ENCODE measurements around the gene DDX51. TPM values are rescaled to one million over a fixed set of nuclear protein-coding genes. Genes with fewer than 3 reads are reported as not detected.

The DDX51 gene
- total RNA-seq, 1 experiment from 2014 or later = 16.2 TPM

- POLR2A ChIA-PET (ENCODE audit: unreplicated experiment) = no interaction called here
- Histone ChIP-seq H3K36me3 (ENCODE audit: low read depth) (peaks cover 13% of the 10 kb centered on the region; the same call in 1 of the 2 replicates), H3K4me2 (no peak overlapping the region), H3K4me1 (replicated peaks; ENCODE audit: insufficient read depth) (no peaks in the 10 kb centered on the region), H3K4me3 (no peak overlapping the region), H4K20me1 (ENCODE audit: insufficient read depth) (0 out of 2 replicates have a peak, but pooled peaks cover 5% of the 10 kb centered on the region), H3K9me3 (ENCODE audit: insufficient read depth, low read depth) (no peaks in the 10 kb centered on the region), H3K27ac (no peak overlapping the region), H3K79me2 (ENCODE audit: low read depth) (no peaks in the 10 kb centered on the region), H2AFZ (no peak overlapping the region), H3F3A (ENCODE audit: insufficient read depth, low read depth) (0 out of 2 replicates have a peak, but pooled peaks cover 3% of the 10 kb centered on the region), H3K9me2 (ENCODE audit: insufficient read depth) (no peaks in the 10 kb centered on the region), H3K27me3 (ENCODE audit: insufficient read depth, low read depth) (no peaks in the 10 kb centered on the region)
- TF ChIP-seq EZH2 (IDR thresholded peaks at IDR 0.05; ENCODE audit: low read depth) = no peak
- TF ChIP-seq, protein P1, sequence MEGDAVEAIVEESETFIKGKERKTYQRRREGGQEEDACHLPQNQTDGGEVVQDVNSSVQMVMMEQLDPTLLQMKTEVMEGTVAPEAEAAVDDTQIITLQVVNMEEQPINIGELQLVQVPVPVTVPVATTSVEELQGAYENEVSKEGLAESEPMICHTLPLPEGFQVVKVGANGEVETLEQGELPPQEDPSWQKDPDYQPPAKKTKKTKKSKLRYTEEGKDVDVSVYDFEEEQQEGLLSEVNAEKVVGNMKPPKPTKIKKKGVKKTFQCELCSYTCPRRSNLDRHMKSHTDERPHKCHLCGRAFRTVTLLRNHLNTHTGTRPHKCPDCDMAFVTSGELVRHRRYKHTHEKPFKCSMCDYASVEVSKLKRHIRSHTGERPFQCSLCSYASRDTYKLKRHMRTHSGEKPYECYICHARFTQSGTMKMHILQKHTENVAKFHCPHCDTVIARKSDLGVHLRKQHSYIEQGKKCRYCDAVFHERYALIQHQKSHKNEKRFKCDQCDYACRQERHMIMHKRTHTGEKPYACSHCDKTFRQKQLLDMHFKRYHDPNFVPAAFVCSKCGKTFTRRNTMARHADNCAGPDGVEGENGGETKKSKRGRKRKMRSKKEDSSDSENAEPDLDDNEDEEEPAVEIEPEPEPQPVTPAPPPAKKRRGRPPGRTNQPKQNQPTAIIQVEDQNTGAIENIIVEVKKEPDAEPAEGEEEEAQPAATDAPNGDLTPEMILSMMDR (conservative IDR thresholded peaks at IDR 0.05) = no peak
- CTCF ChIA-PET = no interaction called here
- intact Hi-C loops (cut with micrococcal nuclease; ENCODE audit: unreplicated experiment) = no loop called here
- no TSS peak for BruUV-seq (replicated peaks)
- no peak for DNase-seq
These were observed 22.8 kb downstream of the DDX51 start for GRCh38 chr12:132121283-132121682.

DNA sequence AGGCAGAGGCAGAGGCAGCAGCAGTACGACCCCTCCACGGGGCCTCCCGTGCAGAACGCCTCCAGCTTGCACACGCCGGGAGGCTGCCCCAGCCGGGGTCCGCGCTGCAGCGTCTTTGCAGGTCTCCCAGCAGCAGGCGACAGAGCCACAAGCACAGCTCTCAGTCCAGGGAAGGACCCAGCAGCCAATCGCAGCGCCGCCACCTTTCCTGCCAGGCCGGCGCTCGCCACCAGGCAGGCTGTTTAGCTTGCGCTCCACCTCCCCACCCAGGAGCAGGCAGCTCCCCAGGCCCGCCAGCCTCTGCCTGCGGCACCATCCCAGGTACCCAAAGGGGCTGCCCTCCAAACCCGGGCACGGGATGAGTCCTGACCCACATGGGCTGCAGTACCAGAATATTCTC, 25.2 kb downstream of the DDX51 start:
- no peaks in the 10 kb centered on the region for H3K4me1 ChIP-seq (replicated peaks; ENCODE audit: insufficient read depth)
- H3K4me2 ChIP-seq = no peak overlapping the region
- no peaks in the 10 kb centered on the region for H3K27me3 ChIP-seq (ENCODE audit: insufficient read depth, low read depth)
- no peak overlapping the region for H3K27ac ChIP-seq
- intact Hi-C loops (cut with micrococcal nuclease; ENCODE audit: unreplicated experiment) = no loop called here
- no peak for TF ChIP-seq EZH2 (IDR thresholded peaks at IDR 0.05; ENCODE audit: low read depth)
- TF ChIP-seq, protein P1 (conservative IDR thresholded peaks at IDR 0.05) = no peak
- BruUV-seq (replicated peaks) = no TSS peak
- H3K4me3 ChIP-seq = no peak overlapping the region
- DNase-seq = no peak
- H3K9me3 ChIP-seq (ENCODE audit: insufficient read depth, low read depth) = no peaks in the 10 kb centered on the region
- 0 out of 2 replicates have a peak, but pooled peaks cover 8% of the 10 kb centered on the region for H3F3A ChIP-seq (ENCODE audit: insufficient read depth, low read depth)
- H3K36me3 ChIP-seq (ENCODE audit: low read depth) = peaks cover 13% of the 10 kb centered on the region; the same call in 1 of the 2 replicates
- H2AFZ ChIP-seq = no peak overlapping the region
- H3K79me2 ChIP-seq (ENCODE audit: low read depth) = no peaks in the 10 kb centered on the region
- H3K9me2 ChIP-seq (ENCODE audit: insufficient read depth) = no peaks in the 10 kb centered on the region
- POLR2A ChIA-PET (ENCODE audit: unreplicated experiment) = no interaction called here
- peaks cover 14% of the 10 kb centered on the region; the same call in 1 of the 2 replicates for H4K20me1 ChIP-seq (ENCODE audit: insufficient read depth)
- CTCF ChIA-PET = no interaction called here

DNA sequence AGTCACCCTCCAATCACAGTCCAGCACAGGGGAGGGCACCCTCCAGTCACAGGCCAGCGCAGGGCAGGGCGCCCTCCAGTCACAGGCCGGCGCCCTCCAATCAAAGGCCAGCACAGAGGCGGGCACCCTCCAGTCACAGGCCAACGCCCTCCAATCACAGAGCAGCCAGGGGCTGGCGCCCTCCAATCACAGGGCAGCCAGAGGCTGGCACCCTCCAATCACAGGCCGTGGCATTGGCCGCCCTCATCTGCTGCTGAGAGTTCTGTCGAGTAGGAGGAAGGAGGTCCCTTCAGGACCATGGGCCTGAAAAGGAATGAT, 26.6 kb downstream of the DDX51 start:
- H3K27ac ChIP-seq = no peak overlapping the region
- no peaks in the 10 kb centered on the region for H3K79me2 ChIP-seq (ENCODE audit: low read depth)
- no peak overlapping the region for H3K4me2 ChIP-seq
- no peaks in the 10 kb centered on the region for H3K9me3 ChIP-seq (ENCODE audit: insufficient read depth, low read depth)
- BruUV-seq (replicated peaks) = no TSS peak
- H4K20me1 ChIP-seq (ENCODE audit: insufficient read depth) = peaks cover 20% of the 10 kb centered on the region; the same call in 1 of the 2 replicates
- no peaks in the 10 kb centered on the region for H3K9me2 ChIP-seq (ENCODE audit: insufficient read depth)
- H3F3A ChIP-seq (ENCODE audit: insufficient read depth, low read depth) = 0 out of 2 replicates have a peak, but pooled peaks cover 8% of the 10 kb centered on the region
- no peak overlapping the region for H2AFZ ChIP-seq
- H3K27me3 ChIP-seq (ENCODE audit: insufficient read depth, low read depth) = no peaks in the 10 kb centered on the region
- H3K4me1 ChIP-seq (replicated peaks; ENCODE audit: insufficient read depth) = no peaks in the 10 kb centered on the region
- DNase-seq = no peak
- ChIA-PET CTCF (no interaction called here), POLR2A (ENCODE audit: unreplicated experiment) (no interaction called here)
- TF ChIP-seq EZH2 (IDR thresholded peaks at IDR 0.05; ENCODE audit: low read depth) = no peak
- TF ChIP-seq, protein P1 (conservative IDR thresholded peaks at IDR 0.05) = no peak
- intact Hi-C loops (cut with micrococcal nuclease; ENCODE audit: unreplicated experiment) = no loop called here
- H3K36me3 ChIP-seq (ENCODE audit: low read depth) = peaks cover 13% of the 10 kb centered on the region; the same call in 1 of the 2 replicates
- no peak overlapping the region for H3K4me3 ChIP-seq

Measured in PC-9 (cell line).